K562 (cell line): ENCODE results near the gene PHOX2A. TPM values are rescaled to one million over a fixed set of nuclear protein-coding genes. Genes with fewer than 3 reads are reported as not detected.

Experiments used
- ATAC-seq: fragments of 200-7000 bp; cut with Tn5 transposase; 3 replicates; pipeline ENCODE4 v1.9.1; 2020; ENCODE audit warnings: moderate library complexity
- BruUV-seq: library from RNA; stranded (reverse); fragments of 400-500 nt; replicated peaks from 2 replicates; lab custom pipeline; 2021; lab: Mats Ljungman, UMichigan
- CTCF ChIA-PET: fragments of 300-600 bp; formaldehyde crosslinking; extraction: SDS; loops from one replicate; lab custom pipeline; 2021; ENCODE audit warnings: low intra/inter-chr PET ratio; lab: Yijun Ruan, JAX
- POLR2A ChIA-PET: fragments of 300-600, 350-650 bp; sonication (Branson Sonifier 250); formaldehyde crosslinking; extraction: SDS; loops from one replicate; lab custom pipeline; 2021; ENCODE audit warnings: antibody characterized with exemption, inconsistent platforms; lab: Yijun Ruan, JAX
- DNase-seq, 4 experiments: peaks; one replicate each; pipeline versions ENCODE4 v3.0.0 to v3.0.0-alpha.2; 2011 to 2018; ENCODE audit warnings: low spot score in 3 of 4, mixed read lengths in 3 of 4; ENCODE audit errors: extremely low read depth in 1 of 4
- FAIRE-seq: peaks from 2 replicates; lab custom pipeline; 2011; peaks lifted over from hg19 to GRCh38; lab: Jason Lieb, UNC
- H2AFZ ChIP-seq: 2 replicates; pipeline ENCODE4 v1.6.0; 2011; ENCODE audit warnings: low read depth, low read length, control low read depth, inconsistent platforms
- H3K27ac ChIP-seq: fragments of 200-600 bp; 3 replicates; pipeline ENCODE4 v1.8.0; 2011; ENCODE audit warnings: low read depth, mild to moderate bottlenecking, control low read depth, inconsistent platforms, low read length, moderate library complexity, mixed read lengths; ENCODE audit errors: extremely low read depth
- H3K27me3 ChIP-seq, 2 experiments: fragments of 300-600 bp in 1 of 2; 2 replicates in 1 of 2; 3 replicates in 1 of 2; pipeline versions ENCODE4 v1.6.0 to v1.8.0; 2011; ENCODE audit warnings: inconsistent platforms in 2 of 2, low read length in 2 of 2, mild to moderate bottlenecking in 1 of 2, mixed read lengths in 1 of 2, moderate library complexity in 1 of 2; ENCODE audit not compliant: control insufficient read depth in 2 of 2, insufficient read depth in 2 of 2
- H3K36me3 ChIP-seq: fragments of 300-600 bp; 3 replicates; pipeline ENCODE4 v1.8.0; 2011; ENCODE audit warnings: mild to moderate bottlenecking, low read length, inconsistent platforms; ENCODE audit not compliant: control insufficient read depth, insufficient read depth
- H3K4me1 ChIP-seq, 2 experiments: fragments of 200-600 bp in 1 of 2; replicated peaks in 1 of 2; 2 replicates in 1 of 2; 3 replicates in 1 of 2; pipeline versions ENCODE4 v1.5.1 to v1.8.0; 2011; ENCODE audit warnings: inconsistent platforms in 2 of 2, low read length in 2 of 2, mild to moderate bottlenecking in 1 of 2, mixed read lengths in 1 of 2, moderate library complexity in 1 of 2; ENCODE audit not compliant: control insufficient read depth in 2 of 2, insufficient read depth in 2 of 2
- H3K4me2 ChIP-seq: 2 replicates; pipeline ENCODE4 v1.6.1; 2011; ENCODE audit warnings: low read length, control low read depth, inconsistent platforms, mixed read lengths; ENCODE audit not compliant: insufficient read depth
- H3K4me3 ChIP-seq: fragments of 200-600 bp; sonication (generic), shearing (Covaris generic); 2 replicates; pipeline ENCODE4 v1.5.1; 2016; ENCODE audit warnings: control low read depth, inconsistent platforms
- H3K79me2 ChIP-seq: fragments of 200-600 bp; 3 replicates; pipeline ENCODE4 v1.8.0; 2011; ENCODE audit warnings: low read length, inconsistent platforms; ENCODE audit not compliant: control insufficient read depth, insufficient read depth
- H3K9ac ChIP-seq, 2 experiments: 2 replicates each; pipeline versions ENCODE4 v1.6.0 to v1.6.1; 2011; ENCODE audit warnings: low read depth in 2 of 2, low read length in 2 of 2, control low read depth in 1 of 2, inconsistent platforms in 1 of 2, mild to moderate bottlenecking in 1 of 2, mixed read lengths in 1 of 2; ENCODE audit not compliant: insufficient read depth in 1 of 2
- H3K9me1 ChIP-seq: one replicate; pipeline ENCODE4 v1.6.0; 2011; ENCODE audit warnings: inconsistent platforms, mild to moderate bottlenecking, low read length, moderate library complexity; ENCODE audit not compliant: control insufficient read depth, insufficient read depth
- H3K9me3 ChIP-seq: replicated peaks from 2 replicates; pipeline ENCODE4 v1.5.1; 2011; ENCODE audit warnings: low read depth, low read length, inconsistent platforms; ENCODE audit not compliant: control insufficient read depth, insufficient read depth
- H4K20me1 ChIP-seq: replicated peaks from 2 replicates; pipeline ENCODE4 v1.6.1; 2011; ENCODE audit warnings: low read length, inconsistent platforms, mixed read lengths; ENCODE audit not compliant: control insufficient read depth, insufficient read depth
- CEBPZ ChIP-seq: fragments of 150-350 bp; IDR thresholded peaks from 2 replicates; pipeline ENCODE4 v1.6.1; 2014; ENCODE audit warnings: low read depth, mild to moderate bottlenecking, low read length, borderline replicate concordance
- POLR2G ChIP-seq: fragments of 200-400 bp; formaldehyde crosslinking; IDR thresholded peaks from 2 replicates; pipeline ENCODE4 v1.6.1; 2017; ENCODE audit warnings: low read depth, mild to moderate bottlenecking, antibody characterized with exemption, low read length, moderate library complexity
- ZBTB33 ChIP-seq: sonication (generic); formaldehyde crosslinking; IDR thresholded peaks from 2 replicates; pipeline ENCODE4 v1.8.1; 2023; ENCODE audit warnings: mild to moderate bottlenecking, missing genetic modification reagents
- WGBS: fragments of 100-300 bp; shearing (Covaris generic); methylation state at CpG from one replicate; pipeline ENCODE4 v1.1.6; 2016; ENCODE audit warnings: low coverage, mixed read lengths; ENCODE audit not compliant: insufficient coverage; ENCODE audit errors: missing lambda C conversion rate; 5-methylcytosine and 5-hydroxymethylcytosine counted together
- in situ Hi-C: fragments of 300-500 bp; cut with MboI; formaldehyde crosslinking; loops from 4 replicates; pipeline ENCODE4 v1.15.0; 2018; ENCODE audit warnings: inconsistent platforms, mixed read lengths
- intact Hi-C: fragments of 100-400 bp; cut with micrococcal nuclease; formaldehyde crosslinking; loops from 2 replicates; pipeline ENCODE4 v1.14.2; 2022
- polyA plus RNA-seq, 8 experiments: library from polyadenylated mRNA; depleted of rRNA in 4 of 8; stranded (reverse) in 5 of 8; unstranded in 3 of 8; fragments of >200 nt; fragmentation: Nextera tagmentation in 2 of 8; fragmentation: Illumina TruSeq in 1 of 8; extraction: Ambion mirVana in 2 of 8; extraction: Trizol in 1 of 8; gene quantifications; 2 replicates each; pipeline versions ENCODE4 v1.2.1 to v1.2.3, GENCODE V29; 2011 to 2014; ENCODE audit warnings: inconsistent platforms in 1 of 8, missing spikeins in 1 of 8
- total RNA-seq, 7 experiments: library from RNA; depleted of rRNA in 6 of 7; stranded (reverse); fragments of >200 nt in 6 of 7; fragmentation: Illumina TruSeq in 2 of 7; extraction: Trizol in 2 of 7; gene quantifications; 2 replicates each; pipeline versions ENCODE4 v1.2.1 to v1.2.3, GENCODE V29; 2011 to 2021; ENCODE audit warnings: low replicate concordance in 1 of 7

Gene PHOX2A
- total and polyA plus RNA-seq, 9 of the 15 experiments (the other 6 are each of a cell fraction or from before 2014, with no cell fraction given) = not detected

- TF ChIP-seq CEBPZ (no peak), ZBTB33 (CRISPR knock-in tag) (0 out of 2 replicates have a peak, but pooled peaks have one; percentile 39), POLR2G (peak; percentile 52)
- Histone ChIP-seq H4K20me1 (no peaks in the 10 kb centered on the region), H3K4me1 (peaks cover 0 to 37% of the 10 kb centered on the region in 2 experiments; a peak in 2 of 5 replicates), H3K9me3 (no peaks in the 10 kb centered on the region), H3K27me3 (peaks cover 15% of the 10 kb centered on the region in 2 experiments), H3K9ac (no peak overlapping the region), H2AFZ (no peak overlapping the region), H3K27ac (no peak overlapping the region), H3K9me1 (no peaks in the 10 kb centered on the region), H3K4me3 (no peak overlapping the region), H3K4me2 (no peak overlapping the region), H3K79me2 (no peaks in the 10 kb centered on the region), H3K36me3 (peaks cover 30% of the 10 kb centered on the region)
- BruUV-seq = no TSS peak
- POLR2A ChIA-PET = interaction anchor here (0.5 to 1.3 kb wide), 3 partner anchors 11 to 174 kb away, joined by 3 to 5 read pairs (median 4); no protein-coding TSS in a partner anchor
- 70% methylated on average over 35 of the region's 44 CpGs for whole genome bisulfite sequencing
- no peak for FAIRE-seq
- intact Hi-C loops = no loop called here
- no peak for DNase-seq
- in situ Hi-C loops = no loop called here
- CTCF ChIA-PET = interaction anchor here (0.5 kb wide), 1 partner anchor 33 kb away, joined by 4 read pairs; no protein-coding TSS in a partner anchor
- ATAC-seq = no peak
Measured at GRCh38 chr11:72240461-72241290, 3.3 kb downstream of the PHOX2A start.
